Liver (tissue), 3 donors: ENCODE measurements around the gene HRH2.

Experiments used
- ATF3 ChIP-seq: IDR thresholded peaks from 2 replicates; pipeline ENCODE4 v1.6.1; 2016; ENCODE audit warnings: antibody characterized with exemption
- JUND ChIP-seq, 2 donors: IDR thresholded peaks; 2 replicates each; pipeline ENCODE4 v1.6.1; 2016; ENCODE audit warnings: antibody characterized with exemption in 2 of 2
- MAX ChIP-seq: IDR thresholded peaks from 2 replicates; pipeline ENCODE4 v1.6.1; 2016; ENCODE audit warnings: antibody characterized with exemption
- NR2F2 ChIP-seq: IDR thresholded peaks from 2 replicates; pipeline ENCODE4 v1.6.1; 2016; ENCODE audit warnings: antibody characterized with exemption
- RAD21 ChIP-seq, 2 donors: IDR thresholded peaks; 2 replicates each; pipeline ENCODE4 v1.6.1; 2016; ENCODE audit warnings: antibody characterized with exemption in 2 of 2, mild to moderate bottlenecking in 2 of 2
- RXRA ChIP-seq, 2 donors: IDR thresholded peaks; 2 replicates each; pipeline ENCODE4 v1.6.1; 2017 to 2018; ENCODE audit warnings: antibody characterized with exemption in 2 of 2, mild to moderate bottlenecking in 1 of 2
- TAF1 ChIP-seq: conservative IDR thresholded peaks from 2 replicates; pipeline ENCODE4 v1.6.1; 2016; ENCODE audit warnings: antibody characterized with exemption, mild to moderate bottlenecking
- TF ChIP-seq, protein P1 (sequence below): fragments of 150-350 bp; IDR thresholded peaks from 2 replicates; pipeline ENCODE4 v1.5.1; 2017; ENCODE audit warnings: improper control_type of control experiment, low read depth, low read length; ENCODE audit not compliant: missing input control
- donor health status: healthy.
- donor health status: healthy.

GRCh38 chr5:175683231-175683630 lies 25.4 kb downstream of the HRH2 start:
- TF ChIP-seq, protein P1, sequence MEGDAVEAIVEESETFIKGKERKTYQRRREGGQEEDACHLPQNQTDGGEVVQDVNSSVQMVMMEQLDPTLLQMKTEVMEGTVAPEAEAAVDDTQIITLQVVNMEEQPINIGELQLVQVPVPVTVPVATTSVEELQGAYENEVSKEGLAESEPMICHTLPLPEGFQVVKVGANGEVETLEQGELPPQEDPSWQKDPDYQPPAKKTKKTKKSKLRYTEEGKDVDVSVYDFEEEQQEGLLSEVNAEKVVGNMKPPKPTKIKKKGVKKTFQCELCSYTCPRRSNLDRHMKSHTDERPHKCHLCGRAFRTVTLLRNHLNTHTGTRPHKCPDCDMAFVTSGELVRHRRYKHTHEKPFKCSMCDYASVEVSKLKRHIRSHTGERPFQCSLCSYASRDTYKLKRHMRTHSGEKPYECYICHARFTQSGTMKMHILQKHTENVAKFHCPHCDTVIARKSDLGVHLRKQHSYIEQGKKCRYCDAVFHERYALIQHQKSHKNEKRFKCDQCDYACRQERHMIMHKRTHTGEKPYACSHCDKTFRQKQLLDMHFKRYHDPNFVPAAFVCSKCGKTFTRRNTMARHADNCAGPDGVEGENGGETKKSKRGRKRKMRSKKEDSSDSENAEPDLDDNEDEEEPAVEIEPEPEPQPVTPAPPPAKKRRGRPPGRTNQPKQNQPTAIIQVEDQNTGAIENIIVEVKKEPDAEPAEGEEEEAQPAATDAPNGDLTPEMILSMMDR, result no peak
- TF ChIP-seq ATF3 (no peak), JUND (IDR thresholded peaks at IDR 0.05) (no peak), MAX (no peak), RAD21 (IDR thresholded peaks at IDR 0.05) (no peak), NR2F2 (no peak), TAF1 (no peak), RXRA (IDR thresholded peaks at IDR 0.05) (no peak)
